DMS153 treated with DMSO at 0.1 percent for 48 hours (cell line): ENCODE results near the gene TAP1.
"Not testable (repeated sequence)": the region's sequence is repeated elsewhere in the genome, so short reads cannot be mapped to it uniquely, and the experiment has no call there.

Experiments
- DNase-seq: peaks from one replicate; lab custom pipeline; 2025; ENCODE audit not compliant: unreplicated experiment; lab: John Stamatoyannopoulos, UW

Gene TAP1, protein sequence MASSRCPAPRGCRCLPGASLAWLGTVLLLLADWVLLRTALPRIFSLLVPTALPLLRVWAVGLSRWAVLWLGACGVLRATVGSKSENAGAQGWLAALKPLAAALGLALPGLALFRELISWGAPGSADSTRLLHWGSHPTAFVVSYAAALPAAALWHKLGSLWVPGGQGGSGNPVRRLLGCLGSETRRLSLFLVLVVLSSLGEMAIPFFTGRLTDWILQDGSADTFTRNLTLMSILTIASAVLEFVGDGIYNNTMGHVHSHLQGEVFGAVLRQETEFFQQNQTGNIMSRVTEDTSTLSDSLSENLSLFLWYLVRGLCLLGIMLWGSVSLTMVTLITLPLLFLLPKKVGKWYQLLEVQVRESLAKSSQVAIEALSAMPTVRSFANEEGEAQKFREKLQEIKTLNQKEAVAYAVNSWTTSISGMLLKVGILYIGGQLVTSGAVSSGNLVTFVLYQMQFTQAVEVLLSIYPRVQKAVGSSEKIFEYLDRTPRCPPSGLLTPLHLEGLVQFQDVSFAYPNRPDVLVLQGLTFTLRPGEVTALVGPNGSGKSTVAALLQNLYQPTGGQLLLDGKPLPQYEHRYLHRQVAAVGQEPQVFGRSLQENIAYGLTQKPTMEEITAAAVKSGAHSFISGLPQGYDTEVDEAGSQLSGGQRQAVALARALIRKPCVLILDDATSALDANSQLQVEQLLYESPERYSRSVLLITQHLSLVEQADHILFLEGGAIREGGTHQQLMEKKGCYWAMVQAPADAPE

GRCh38 chr6:32853541-32854375 lies at the start of gene TAP1, which contains the start of gene PSMB9:
Gene TAP1, minus strand, starts transcription at chr6:32853704. Its CDS starts 68 bp downstream, at chr6:32853636.
Gene PSMB9, plus strand, starts transcription at chr6:32854192. Its CDS starts 38 bp downstream, at chr6:32854230.
- DNase-seq = peak; percentile 86

DNA sequence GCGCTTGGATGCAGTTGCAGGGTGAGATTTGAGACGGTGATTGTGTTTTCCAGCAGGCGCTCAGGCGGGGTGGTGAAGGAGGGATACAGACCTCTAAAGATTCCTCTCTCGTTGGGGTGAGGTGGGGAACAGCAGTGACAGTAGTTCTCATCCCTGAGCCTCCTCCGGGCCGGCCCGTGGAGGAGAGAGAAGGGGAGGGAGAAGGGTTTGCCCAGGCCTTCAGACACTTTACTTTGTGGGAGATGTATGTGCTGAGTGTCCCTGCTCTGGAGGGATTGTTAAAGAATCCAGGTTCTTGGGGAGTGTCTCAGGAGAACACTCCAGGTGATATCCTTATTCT lies 41.5 kb upstream of the TAP1 start:
- DNase-seq = no peak

DNA sequence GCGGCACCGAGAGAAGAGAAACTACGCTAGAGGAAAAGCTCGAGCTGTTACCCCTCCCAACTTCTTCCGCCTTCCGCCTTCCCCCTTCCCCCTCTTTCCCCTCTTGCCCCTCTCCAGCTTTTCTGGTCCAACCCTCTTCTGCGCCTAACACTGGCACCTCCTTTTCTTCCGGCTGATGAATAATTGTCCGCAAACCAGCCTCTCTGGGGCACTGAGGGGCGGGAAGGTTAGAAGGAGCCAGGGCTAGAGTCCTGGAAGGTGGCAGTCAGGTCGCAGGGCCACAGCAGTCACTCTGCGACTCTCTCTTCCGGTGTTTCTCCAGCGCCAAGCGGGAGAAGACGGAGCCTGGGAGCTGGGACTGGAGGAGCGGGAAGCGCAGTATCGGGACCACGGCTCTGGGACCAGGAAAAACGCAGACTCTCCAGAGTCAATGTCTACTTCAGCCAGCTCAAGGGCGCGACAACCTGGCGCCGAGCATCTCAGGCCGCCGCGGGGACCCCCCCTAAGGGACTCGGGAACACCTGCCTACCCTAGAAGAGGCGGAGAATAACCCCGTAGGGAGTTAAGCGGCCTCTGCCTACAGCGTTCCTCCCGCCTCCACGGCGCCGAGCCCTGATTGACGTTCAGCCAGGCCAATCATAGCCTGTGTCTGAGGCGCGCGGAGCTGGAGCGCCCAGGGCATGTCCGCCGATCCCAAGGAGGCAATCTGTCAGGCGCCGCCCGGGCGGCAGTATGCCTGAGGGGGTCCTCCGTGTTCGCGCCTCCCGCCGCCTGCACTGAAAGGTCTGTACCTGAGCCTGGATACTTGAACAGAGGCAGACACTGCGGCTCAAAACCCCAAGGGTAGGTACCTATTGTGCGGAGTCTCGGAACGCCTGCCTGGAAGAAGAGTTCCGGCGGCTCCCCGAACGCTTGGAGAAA lies 40.8 kb upstream of the TAP1 start:
- peak; percentile 84 for DNase-seq

DNA sequence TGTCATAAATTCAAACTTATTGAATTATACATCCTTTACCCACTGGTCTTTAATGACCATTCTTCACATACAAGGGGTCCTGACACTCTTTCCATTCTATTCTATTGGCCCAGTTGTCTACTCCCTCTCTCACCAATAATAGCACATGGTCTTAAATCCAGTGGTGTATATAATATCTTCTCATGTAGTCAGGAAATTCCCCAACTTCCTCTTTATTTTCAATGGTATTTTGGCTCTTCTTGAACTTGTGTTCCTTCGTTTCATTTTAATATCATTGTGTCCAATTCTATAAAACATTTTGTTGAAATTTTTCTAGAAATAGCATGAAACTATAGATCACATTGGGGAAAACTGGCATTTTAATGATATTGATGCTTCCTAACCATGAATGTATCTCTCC lies 37.3 kb upstream of the TAP1 start:
- no peak for DNase-seq

DNA sequence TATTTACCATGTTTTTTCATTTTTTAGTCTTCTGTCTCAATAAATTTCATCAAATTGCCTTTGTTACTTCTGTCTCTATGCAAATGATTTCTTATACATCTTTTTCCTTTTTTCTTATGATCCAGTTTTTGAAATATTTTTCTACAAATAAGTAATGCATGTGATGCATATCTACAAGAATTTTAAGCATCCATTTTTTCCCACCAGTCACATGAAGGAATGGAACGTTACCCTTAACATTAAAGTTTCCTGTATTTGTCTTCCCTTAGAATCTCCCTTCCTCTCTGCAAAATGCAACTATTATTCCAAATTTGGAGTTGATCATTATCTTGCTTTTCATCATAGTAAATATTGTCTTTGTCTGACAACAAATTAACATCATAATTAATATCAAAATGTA lies 36.0 kb upstream of the TAP1 start:
- no peak for DNase-seq

DNA sequence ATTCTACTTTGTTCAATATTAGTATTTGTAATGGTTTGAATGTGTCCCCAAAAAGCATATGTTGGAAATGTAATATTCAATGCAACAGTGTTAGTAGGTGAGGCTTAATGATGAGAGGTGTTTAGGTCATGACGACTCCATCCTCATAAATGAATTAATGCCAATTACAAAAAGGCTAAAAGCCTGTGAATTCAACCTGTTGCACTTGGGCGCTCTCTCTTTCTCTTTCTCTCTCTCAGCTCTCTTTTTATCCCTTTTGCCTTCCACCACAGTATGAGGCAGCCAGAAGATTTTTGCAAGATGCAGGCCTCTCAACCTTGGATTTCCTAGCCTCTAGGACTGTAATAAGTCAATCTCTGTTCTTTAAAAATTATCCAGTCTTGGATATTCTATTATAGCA lies 35.1 kb upstream of the TAP1 start:
- no peak for DNase-seq

DNA sequence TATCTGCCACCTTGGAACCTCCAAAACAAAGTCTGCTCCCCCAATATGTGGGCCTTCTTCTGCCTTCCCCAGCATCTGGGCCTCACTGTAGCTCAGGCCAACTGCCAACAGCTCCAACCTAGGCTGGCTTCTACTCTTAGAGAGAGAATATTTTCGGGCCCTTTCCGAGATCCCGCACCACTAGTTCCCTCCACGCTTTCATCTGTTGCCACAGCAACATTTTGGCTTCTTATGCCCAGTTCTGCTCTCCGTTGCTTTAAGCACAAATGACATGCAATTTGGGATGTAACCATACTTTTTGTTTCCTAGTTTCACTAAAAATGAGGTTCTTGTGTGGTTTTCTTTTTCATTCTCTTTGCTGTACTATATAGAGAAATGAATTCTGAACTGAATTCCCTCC lies 34.1 kb upstream of the TAP1 start:
- DNase-seq = no peak

DNA sequence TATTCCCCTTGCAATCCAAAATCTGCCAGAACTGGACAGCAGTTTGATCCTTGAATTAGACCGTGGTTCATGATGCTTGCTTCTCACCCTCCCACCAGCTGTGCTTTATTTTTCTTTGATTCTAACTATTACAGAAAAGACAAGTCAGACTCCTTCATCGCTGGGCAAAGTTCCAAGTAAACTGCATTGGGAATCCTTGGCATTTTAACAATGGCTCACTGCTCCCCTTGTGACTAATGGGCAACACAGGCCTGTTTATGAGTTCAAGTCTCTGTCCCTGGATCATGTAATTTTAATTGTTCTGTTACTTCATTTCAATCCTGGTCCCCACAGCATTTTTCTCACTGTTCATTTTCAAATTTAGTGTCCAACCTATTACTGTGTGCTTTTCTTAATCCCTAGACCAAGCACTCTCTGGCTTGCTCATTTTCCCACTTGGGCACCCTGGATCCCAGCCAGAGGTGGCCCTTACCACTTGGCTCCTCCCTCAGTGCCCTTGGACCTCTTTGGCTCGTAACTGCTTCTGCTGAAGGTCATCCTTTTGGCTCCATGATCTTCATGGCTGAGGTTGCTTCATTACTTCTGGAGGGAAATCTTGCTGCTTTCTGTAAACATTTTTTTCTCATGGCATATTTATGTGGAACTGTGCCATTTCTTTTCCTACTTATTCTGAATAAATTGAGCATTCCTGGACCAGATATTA lies 33.3 kb upstream of the TAP1 start:
- no peak for DNase-seq

GRCh38 chr6:32885698-32886286 lies 32.3 kb upstream of the TAP1 start:
- peak; percentile 51 for DNase-seq

DNA sequence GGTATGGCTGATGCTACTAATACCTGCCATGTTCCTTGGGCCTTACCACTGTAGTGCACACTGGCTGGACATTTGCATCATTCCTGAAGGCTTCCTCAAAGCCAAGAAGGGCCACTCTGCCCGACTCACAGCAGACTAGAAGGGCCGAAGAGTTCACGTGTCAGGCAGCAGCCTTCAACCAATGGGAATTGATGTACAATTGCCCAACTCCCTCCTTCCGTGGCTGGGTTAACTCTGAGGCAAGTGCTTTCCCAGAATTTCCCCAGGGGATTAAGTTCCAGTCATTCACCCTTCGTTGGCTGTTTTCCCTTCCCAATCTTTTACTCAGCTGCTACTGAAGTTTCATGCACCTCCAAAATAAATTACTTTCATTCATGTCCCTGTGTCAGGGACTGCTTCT lies 30.3 kb upstream of the TAP1 start:
- DNase-seq = no peak

- DNase-seq = no peak
Observed at GRCh38 chr6:32882879-32883250, 29.4 kb upstream of the TAP1 start.

DNA sequence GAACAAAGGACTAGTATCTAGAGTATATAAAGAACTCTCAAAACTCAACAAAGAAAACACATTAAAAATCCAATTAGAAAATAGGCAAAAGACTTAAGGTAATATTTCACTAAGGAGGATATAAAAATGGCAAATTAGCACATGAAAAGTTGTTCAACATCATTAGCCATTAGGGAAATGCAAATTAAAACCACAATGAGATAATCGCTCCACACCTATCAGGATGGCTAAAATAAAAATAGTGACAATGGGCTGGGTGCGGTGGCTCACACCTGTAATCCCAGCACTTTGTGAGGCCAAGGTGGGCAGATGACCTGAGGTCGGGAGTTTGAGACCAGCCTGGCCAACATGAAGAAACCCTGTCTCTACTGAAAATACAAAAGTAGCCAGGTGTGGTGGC lies 27.5 kb upstream of the TAP1 start:
- not testable (repeated sequence) for DNase-seq

GRCh38 chr6:32879691-32880090 lies 26.2 kb upstream of the TAP1 start:
- no peak for DNase-seq

DNA sequence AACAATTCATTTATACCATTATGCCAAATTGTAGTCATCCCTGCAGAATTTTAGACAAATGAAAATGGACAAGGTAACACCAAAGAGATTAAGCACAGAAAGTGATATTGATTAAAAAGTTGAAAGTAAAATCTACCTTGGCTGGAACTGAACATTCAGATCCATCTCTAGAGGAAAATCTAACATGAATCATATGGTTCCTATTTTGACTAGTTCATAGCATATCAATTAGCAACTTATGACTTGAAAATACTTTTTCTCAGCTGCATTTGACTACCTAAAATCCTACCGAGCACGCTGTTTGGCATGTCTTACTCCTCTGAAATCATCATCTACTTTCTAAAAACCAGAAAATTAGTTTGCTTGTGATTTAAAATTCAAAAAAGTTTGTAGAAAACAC lies 23.1 kb upstream of the TAP1 start:
- no peak for DNase-seq

GRCh38 chr6:32873947-32874346 lies 20.4 kb upstream of the TAP1 start:
- DNase-seq = not testable (repeated sequence)

DNA sequence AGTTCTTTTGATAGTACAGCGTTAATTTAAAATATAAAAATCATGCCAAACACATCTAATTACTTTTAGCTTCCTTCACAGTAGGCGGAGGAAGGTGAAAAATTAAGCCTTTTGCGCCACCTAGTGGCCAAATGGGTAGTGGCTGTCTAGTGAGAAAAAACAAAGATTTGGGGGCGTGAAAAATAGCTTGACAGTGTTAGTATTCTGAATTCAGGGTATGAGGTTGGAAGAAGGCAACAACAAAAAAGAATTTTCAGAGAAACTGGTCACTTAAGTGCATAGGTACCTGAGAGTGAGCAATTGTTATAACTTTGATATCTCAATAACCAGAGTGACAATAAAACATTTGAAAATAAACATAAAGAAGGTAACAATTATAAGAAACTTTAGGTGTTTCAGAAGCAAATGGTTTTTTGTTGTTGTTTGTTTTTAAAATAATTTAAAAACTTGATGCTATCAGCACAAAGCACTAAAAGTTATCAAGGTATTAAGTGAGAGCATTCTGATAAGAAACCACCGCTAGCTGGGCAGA lies 14.8 kb upstream of the TAP1 start:
- peak; percentile 16 for DNase-seq

GRCh38 chr6:32867554-32868256 lies 14.2 kb upstream of the TAP1 start:
- DNase-seq = no peak

DNA sequence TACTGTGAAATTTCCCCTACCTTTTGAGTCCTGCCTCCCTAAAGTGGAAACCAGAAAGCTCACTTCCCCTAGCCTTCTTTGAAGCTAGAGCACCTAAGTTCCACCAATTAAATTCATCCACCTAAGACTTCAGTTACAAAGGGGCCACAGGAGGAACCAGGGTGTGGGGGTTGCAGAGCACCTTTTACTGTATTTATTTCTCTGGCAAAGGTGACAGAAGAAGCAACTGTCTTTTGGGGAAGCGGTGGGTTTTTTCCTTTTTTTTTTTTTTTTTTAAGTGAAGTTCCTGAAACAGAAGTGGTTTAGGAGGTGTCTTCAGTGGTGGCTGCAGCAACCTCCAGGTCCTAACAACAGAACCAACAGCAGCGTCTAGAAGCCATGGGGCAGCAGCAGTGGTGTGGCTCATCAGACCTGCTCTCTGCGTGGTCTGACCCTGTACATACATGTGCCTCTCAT lies 13.5 kb upstream of the TAP1 start:
- DNase-seq = no peak
